Ishikawa (cell line): ENCODE measurements around the gene DCUN1D3.

Experiments used
- CEBPB ChIP-seq: IDR thresholded peaks from 2 replicates; pipeline ENCODE4 v1.6.1; 2012
- CREB1 ChIP-seq: IDR thresholded peaks from 2 replicates; pipeline ENCODE4 v1.6.1; 2012; ENCODE audit warnings: low read depth
- EGR1 ChIP-seq: IDR thresholded peaks from 2 replicates; pipeline ENCODE4 v1.6.1; 2012
- EP300 ChIP-seq: IDR thresholded peaks from 2 replicates; pipeline ENCODE4 v1.6.1; 2012; ENCODE audit warnings: borderline replicate concordance
- FOXM1 ChIP-seq: IDR thresholded peaks from 2 replicates; pipeline ENCODE4 v1.6.1; 2012; ENCODE audit warnings: low read depth, borderline replicate concordance
- MAX ChIP-seq: IDR thresholded peaks from 2 replicates; pipeline ENCODE4 v1.6.1; 2012
- NFIC ChIP-seq: IDR thresholded peaks from 2 replicates; pipeline ENCODE4 v1.6.1; 2012
- RAD21 ChIP-seq: IDR thresholded peaks from 2 replicates; pipeline ENCODE4 v1.6.1; 2012; ENCODE audit warnings: low read depth
- TAF1 ChIP-seq: IDR thresholded peaks from 2 replicates; pipeline ENCODE4 v1.6.1; 2012; ENCODE audit warnings: low read depth, mild to moderate bottlenecking
- TCF12 ChIP-seq: IDR thresholded peaks from 2 replicates; pipeline ENCODE4 v1.6.1; 2012; ENCODE audit warnings: low read depth
- TEAD4 ChIP-seq: IDR thresholded peaks from 2 replicates; pipeline ENCODE4 v1.6.1; 2012
- YY1 ChIP-seq: IDR thresholded peaks from 2 replicates; pipeline ENCODE4 v1.6.1; 2012; ENCODE audit warnings: low read depth
- ZBTB7A ChIP-seq: IDR thresholded peaks from 2 replicates; pipeline ENCODE4 v1.6.1; 2012; ENCODE audit warnings: low read depth
- TF ChIP-seq, protein P1 (sequence below): IDR thresholded peaks from 2 replicates; pipeline ENCODE4 v1.6.1; 2012; ENCODE audit warnings: low read depth, mild to moderate bottlenecking
- TF ChIP-seq, protein P2 (sequence below): IDR thresholded peaks from 2 replicates; pipeline ENCODE4 v1.6.1; 2012

The DCUN1D3 gene

DNA sequence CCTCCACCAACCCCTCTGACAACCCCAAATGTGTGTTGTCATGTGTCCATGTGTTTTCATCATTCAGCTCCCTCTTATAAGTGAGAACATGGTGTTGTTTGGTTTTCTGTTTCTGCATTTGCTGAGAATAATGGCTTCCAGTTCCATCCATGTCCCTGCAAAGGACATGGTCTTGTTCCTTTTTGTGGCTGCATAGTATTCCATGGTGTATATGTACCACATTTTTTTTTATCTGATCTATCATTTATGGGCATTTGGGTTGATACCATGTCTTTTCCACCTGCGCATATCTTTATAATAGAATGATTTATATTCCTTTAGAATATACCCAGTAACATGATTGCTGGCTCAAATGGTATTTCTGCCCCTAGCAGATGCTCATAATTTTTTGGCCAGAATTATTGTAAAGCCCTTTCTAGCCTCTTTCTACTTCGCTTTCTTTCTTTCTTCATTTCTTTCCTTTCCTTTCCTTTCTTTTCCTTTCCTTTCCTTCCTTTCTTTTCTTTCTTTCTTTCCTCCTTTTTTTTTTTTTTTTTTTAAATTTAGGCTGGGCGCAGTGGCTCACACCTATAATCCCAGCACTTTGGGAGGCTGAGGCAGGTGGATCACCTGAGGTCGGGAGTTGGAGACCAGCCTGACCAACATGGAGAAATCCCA, 81.1 kb downstream of the DCUN1D3 start:
- no peak for TF ChIP-seq CREB1
- TF ChIP-seq, protein P1, sequence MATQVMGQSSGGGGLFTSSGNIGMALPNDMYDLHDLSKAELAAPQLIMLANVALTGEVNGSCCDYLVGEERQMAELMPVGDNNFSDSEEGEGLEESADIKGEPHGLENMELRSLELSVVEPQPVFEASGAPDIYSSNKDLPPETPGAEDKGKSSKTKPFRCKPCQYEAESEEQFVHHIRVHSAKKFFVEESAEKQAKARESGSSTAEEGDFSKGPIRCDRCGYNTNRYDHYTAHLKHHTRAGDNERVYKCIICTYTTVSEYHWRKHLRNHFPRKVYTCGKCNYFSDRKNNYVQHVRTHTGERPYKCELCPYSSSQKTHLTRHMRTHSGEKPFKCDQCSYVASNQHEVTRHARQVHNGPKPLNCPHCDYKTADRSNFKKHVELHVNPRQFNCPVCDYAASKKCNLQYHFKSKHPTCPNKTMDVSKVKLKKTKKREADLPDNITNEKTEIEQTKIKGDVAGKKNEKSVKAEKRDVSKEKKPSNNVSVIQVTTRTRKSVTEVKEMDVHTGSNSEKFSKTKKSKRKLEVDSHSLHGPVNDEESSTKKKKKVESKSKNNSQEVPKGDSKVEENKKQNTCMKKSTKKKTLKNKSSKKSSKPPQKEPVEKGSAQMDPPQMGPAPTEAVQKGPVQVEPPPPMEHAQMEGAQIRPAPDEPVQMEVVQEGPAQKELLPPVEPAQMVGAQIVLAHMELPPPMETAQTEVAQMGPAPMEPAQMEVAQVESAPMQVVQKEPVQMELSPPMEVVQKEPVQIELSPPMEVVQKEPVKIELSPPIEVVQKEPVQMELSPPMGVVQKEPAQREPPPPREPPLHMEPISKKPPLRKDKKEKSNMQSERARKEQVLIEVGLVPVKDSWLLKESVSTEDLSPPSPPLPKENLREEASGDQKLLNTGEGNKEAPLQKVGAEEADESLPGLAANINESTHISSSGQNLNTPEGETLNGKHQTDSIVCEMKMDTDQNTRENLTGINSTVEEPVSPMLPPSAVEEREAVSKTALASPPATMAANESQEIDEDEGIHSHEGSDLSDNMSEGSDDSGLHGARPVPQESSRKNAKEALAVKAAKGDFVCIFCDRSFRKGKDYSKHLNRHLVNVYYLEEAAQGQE = no peak

DNA sequence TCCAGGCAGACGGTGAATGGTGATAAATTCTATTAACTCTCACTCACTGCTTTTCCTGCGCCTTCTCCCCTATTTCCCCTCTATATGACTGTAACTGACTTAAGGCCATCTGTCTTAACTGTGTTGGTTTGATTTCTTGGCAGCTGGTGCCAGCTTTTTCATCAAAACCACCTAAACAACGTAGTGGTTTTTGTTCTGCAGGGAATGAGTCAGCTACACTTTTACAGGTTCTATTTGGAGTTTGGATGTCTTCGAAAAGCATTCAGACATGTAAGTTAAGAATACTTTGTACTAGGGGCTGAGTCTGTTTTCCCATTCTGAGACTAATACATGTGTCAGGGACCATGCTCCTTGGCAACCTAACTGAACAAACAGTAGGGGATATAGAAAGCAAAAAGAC, 85.4 kb downstream of the DCUN1D3 start:
- TF ChIP-seq NFIC = no peak
- TF ChIP-seq ZBTB7A = no peak

DNA sequence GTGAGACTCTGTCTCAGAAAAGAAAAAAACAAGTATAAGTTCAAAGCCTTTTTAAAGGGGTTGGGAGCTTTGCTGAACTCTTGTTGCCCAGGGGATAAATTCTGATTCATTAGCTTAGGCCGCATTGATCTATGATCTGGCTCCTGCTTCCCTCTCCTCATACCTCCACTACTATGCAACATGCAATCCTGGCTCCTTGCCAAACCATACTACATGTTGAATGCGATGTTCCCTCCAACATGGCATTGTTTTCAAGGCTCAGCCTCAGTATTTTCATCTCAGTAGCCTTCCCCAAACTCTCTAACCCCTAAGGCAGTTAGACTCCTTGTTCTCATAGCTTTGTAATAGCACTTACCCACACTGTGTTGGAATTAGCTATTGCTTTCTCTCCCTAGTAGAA, 87.6 kb downstream of the DCUN1D3 start:
- TF ChIP-seq NFIC (0 out of 2 replicates have a peak, but pooled peaks have one; percentile 18), TCF12 (no peak)

GRCh38 chr16:20811889-20812439, 88.2 kb downstream of the DCUN1D3 start:
- TF ChIP-seq CEBPB (no peak), TAF1 (no peak)

- TF ChIP-seq TCF12 (no peak), EP300 (no peak), CEBPB (no peak), FOXM1 (no peak), RAD21 (no peak), MAX (no peak), ZBTB7A (no peak), TEAD4 (no peak), CREB1 (no peak), NFIC (no peak), EGR1 (no peak), YY1 (no peak)
- TF ChIP-seq, protein P2, sequence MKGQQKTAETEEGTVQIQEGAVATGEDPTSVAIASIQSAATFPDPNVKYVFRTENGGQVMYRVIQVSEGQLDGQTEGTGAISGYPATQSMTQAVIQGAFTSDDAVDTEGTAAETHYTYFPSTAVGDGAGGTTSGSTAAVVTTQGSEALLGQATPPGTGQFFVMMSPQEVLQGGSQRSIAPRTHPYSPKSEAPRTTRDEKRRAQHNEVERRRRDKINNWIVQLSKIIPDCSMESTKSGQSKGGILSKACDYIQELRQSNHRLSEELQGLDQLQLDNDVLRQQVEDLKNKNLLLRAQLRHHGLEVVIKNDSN = no peak
- TF ChIP-seq, protein P1 = no peak
These were observed 92.3 kb downstream of the DCUN1D3 start for GRCh38 chr16:20807862-20808261.

DNA sequence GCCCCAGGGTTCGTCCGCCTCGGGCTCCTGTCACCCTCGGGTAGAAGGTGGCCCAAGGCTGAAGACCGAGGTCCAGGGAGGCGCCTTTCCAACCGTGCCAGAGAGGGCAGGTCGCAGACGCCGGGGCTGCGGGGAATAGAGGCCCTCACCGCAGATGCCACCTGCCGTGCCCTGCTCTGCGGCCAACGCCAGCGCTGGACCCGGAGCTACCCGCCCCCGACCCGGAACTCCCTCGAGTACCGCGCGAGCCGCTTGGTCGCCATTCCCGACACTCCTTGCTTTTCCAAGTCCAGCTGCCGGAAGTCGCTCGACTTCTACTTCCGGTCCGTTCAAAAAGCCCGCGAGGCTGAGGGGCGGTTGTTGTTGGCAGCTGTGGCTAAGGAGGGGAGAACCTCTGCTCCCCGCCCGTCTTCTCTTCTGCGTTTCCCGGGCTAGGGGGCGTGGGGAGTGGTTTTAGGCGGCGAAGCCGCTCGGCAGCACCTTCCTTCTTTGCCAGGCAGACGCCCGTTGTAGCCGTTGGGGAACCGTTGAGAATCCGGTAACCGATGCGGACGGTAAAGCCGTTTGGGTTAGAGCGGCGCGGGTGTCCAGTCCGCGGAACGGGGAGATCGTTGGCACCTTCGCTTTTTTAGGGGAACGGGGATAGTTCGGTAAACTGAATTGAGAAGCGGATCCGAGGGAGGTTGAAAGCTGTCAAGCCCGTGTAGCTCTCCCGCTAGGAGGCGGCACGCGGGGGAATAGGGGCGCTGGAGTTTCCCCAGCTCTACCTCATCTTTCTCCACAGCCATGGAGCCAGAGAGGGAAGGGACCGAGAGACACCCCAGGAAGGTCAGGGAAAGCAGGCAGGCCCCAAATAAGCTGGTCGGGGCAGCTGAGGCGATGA, 93.7 kb downstream of the DCUN1D3 start, which contains the start of the genes ERI2 and REXO5:
TSS of gene ERI2 (minus strand) at position 305 of the 883 bp plus-strand sequence. CDS start at position 263, 42 bp downstream.
TSS of gene REXO5 (plus strand) at position 360 of the 883 bp plus-strand sequence. CDS start at position 787, 427 bp downstream.
- TF ChIP-seq CEBPB (no peak), FOXM1 (peak; percentile 80; the same call in 1 of the 2 replicates), EGR1 (peak; percentile 42), ZBTB7A (0 out of 2 replicates have a peak, but pooled peaks have one; percentile 35), NFIC (peak; percentile 46; the same call in 1 of the 2 replicates), CREB1 (no peak), EP300 (peak; percentile 13; the same call in 1 of the 2 replicates), YY1 (peak; percentile 93), TEAD4 (no peak; the same call in 1 of the 2 replicates), RAD21 (no peak), MAX (peak; percentile 88), TCF12 (peak; percentile 72; the same call in 1 of the 2 replicates), TAF1 (peak; percentile 99)
- TF ChIP-seq, protein P2 = no peak; the same call in 1 of the 2 replicates
- TF ChIP-seq, protein P1 = no peak; the same call in 1 of the 2 replicates
